MM.1S (cell line): ENCODE results near the gene FNDC1.

Source experiments
- CTCF ChIP-seq: fragments of 300-600 bp; sonication (generic); IDR thresholded peaks from 2 replicates; pipeline ENCODE4 v1.5.1; 2016; ENCODE audit warnings: antibody characterized with exemption, low read length, mixed read lengths
- EZH2 ChIP-seq: fragments of 300-600 bp; sonication (generic); optimal IDR thresholded peaks from 2 replicates; pipeline ENCODE3; 2017; ENCODE audit warnings: low read depth, mild to moderate bottlenecking, antibody characterized with exemption, low read length, mixed read lengths
- EZH2phosphoT487 ChIP-seq: fragments of 300-600 bp; sonication (generic); IDR thresholded peaks from 2 replicates; pipeline ENCODE4 v1.6.1; 2018; ENCODE audit warnings: antibody characterized with exemption, low read length

GRCh38 chr6:159233365-159234101 is 64.3 kb downstream of the FNDC1 start:
- TF ChIP-seq EZH2 (no peak), CTCF (no peak), EZH2phosphoT487 (no peak)
